PC-9 (cell line): Measurements from ENCODE around the gene INO80E. TPM values are rescaled to one million over a fixed set of nuclear protein-coding genes. Genes with fewer than 3 reads are reported as not detected.

Experiments
- BruUV-seq: library from RNA; stranded (reverse); fragments of 400-500 nt; replicated peaks from 2 replicates; lab custom pipeline; 2021; lab: Mats Ljungman, UMichigan
- CTCF ChIA-PET: fragments of 300-600 bp; sonication (Branson Sonifier 250); formaldehyde crosslinking; loops from one replicate; lab custom pipeline; 2022; ENCODE audit warnings: antibody characterized with exemption; lab: Charles Lee
- POLR2A ChIA-PET: fragments of 300-600 bp; sonication (Branson Sonifier 250); formaldehyde crosslinking; loops from one replicate; lab custom pipeline; 2022; ENCODE audit warnings: antibody characterized with exemption; ENCODE audit not compliant: unreplicated experiment; lab: Charles Lee
- DNase-seq, 2 experiments: peaks; one replicate each; pipeline versions ENCODE4 v3.0.0 to v3.0.0-alpha.2; 2015 to 2022; ENCODE audit warnings: mixed read lengths in 1 of 2
- H2AFZ ChIP-seq: fragments of 200-600 bp; sonication (generic); 2 replicates; pipeline ENCODE4 v1.8.1; 2017; ENCODE audit warnings: antibody characterized with exemption
- H3F3A ChIP-seq: fragments of 200-600 bp; sonication (generic); 2 replicates; pipeline ENCODE4 v1.8.1; 2017; ENCODE audit warnings: antibody characterized with exemption, mild to moderate bottlenecking, low read depth; ENCODE audit not compliant: insufficient read depth
- H3K27ac ChIP-seq: fragments of 200-600 bp; sonication (generic); 2 replicates; pipeline ENCODE4 v1.6.1; 2016; ENCODE audit warnings: mixed run types
- H3K27me3 ChIP-seq: fragments of 200-600 bp; sonication (generic); 2 replicates; pipeline ENCODE4 v1.6.1; 2016; ENCODE audit warnings: low read depth, mixed run types; ENCODE audit not compliant: insufficient read depth
- H3K36me3 ChIP-seq: fragments of 200-600 bp; sonication (generic); 2 replicates; pipeline ENCODE4 v1.6.1; 2016; ENCODE audit warnings: low read depth, mixed run types
- H3K4me1 ChIP-seq: fragments of 200-600 bp; sonication (generic); replicated peaks from 2 replicates; pipeline ENCODE4 v1.6.1; 2016; ENCODE audit warnings: mixed run types; ENCODE audit not compliant: insufficient read depth
- H3K4me2 ChIP-seq: fragments of 200-600 bp; sonication (generic); 2 replicates; pipeline ENCODE4 v1.6.1; 2017; ENCODE audit warnings: mixed run types
- H3K4me3 ChIP-seq: fragments of 200-600 bp; sonication (generic); 2 replicates; pipeline ENCODE4 v1.6.1; 2016; ENCODE audit warnings: mixed run types
- H3K79me2 ChIP-seq: fragments of 200-600 bp; sonication (generic); 2 replicates; pipeline ENCODE4 v1.6.1; 2017; ENCODE audit warnings: low read depth, mixed run types
- H3K9me2 ChIP-seq: fragments of 200-600 bp; sonication (generic); 2 replicates; pipeline ENCODE4 v1.8.1; 2017; ENCODE audit warnings: mild to moderate bottlenecking; ENCODE audit not compliant: insufficient read depth
- H3K9me3 ChIP-seq: fragments of 200-600 bp; sonication (generic); 2 replicates; pipeline ENCODE4 v1.8.1; 2016; ENCODE audit warnings: low read depth; ENCODE audit not compliant: insufficient read depth
- H4K20me1 ChIP-seq: fragments of 200-600 bp; sonication (generic); 2 replicates; pipeline ENCODE4 v1.8.1; 2017; ENCODE audit not compliant: insufficient read depth
- EZH2 ChIP-seq: fragments of 200-600 bp; sonication (generic); IDR thresholded peaks from 2 replicates; pipeline ENCODE4 v1.8.0; 2017; ENCODE audit warnings: antibody characterized with exemption, low read depth
- intact Hi-C: fragments of 100-400 bp; cut with micrococcal nuclease; formaldehyde crosslinking; loops from one replicate; pipeline ENCODE4 v1.10.0; 2022; ENCODE audit not compliant: unreplicated experiment
- total RNA-seq: library from RNA; stranded (reverse); gene quantifications from 2 replicates; pipeline ENCODE4 v1.2.3, GENCODE V29; 2021
- TF ChIP-seq, protein P1 (sequence below): fragments of 200-600 bp; sonication (generic); conservative IDR thresholded peaks from 2 replicates; pipeline ENCODE4 v1.6.1; 2017; ENCODE audit warnings: mixed run types, antibody characterized with exemption, mild to moderate bottlenecking, moderate library complexity

Gene INO80E
- total RNA-seq, 1 experiment from 2014 or later = 102 TPM

DNA sequence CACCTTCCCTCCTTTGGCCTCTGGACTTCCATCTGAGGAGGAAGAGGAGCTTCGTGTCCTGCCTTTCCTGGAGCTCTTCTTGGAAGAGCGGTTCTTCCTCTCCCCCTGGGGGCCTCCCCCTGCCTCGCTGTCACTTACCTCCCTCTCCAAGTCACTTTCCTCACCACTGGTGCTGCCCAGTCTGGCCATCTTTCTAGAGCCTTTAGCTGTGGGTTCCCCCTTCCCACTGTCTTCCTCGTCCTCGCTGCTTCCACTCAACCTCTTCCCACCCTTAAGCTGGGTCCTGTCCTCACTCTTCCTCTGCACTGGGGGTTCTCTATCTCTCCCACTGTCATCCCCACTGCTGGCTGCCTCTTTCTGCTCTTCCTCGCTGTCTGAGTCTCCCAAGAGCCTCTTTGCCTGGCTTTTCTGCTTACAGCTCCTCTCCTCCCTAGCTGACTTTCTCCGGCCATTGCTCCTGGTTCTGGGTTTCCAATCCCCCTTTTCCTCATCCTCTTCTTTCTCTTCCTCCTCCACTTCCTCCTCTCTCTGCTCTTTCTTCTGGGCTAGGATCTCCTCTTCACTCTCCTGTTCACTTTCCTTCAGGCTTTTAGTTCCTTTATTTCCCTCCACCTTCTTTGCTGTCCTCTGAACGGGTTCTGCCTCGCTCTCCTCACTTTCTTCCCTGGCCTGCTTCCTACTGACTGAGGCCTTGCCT lies 2.0 kb upstream of the INO80E start:
- DNase-seq = peak in 1 of 2 experiments; percentile 32
- ChIA-PET POLR2A (no interaction called here), CTCF (interaction anchor here (0.6 to 0.7 kb wide), 2 partner anchors 18 to 274 kb away, joined by 3 to 6 read pairs; no protein-coding TSS in a partner anchor)
- H3K4me2 ChIP-seq = peak overlapping the region; percentile 78
- TF ChIP-seq, protein P1, sequence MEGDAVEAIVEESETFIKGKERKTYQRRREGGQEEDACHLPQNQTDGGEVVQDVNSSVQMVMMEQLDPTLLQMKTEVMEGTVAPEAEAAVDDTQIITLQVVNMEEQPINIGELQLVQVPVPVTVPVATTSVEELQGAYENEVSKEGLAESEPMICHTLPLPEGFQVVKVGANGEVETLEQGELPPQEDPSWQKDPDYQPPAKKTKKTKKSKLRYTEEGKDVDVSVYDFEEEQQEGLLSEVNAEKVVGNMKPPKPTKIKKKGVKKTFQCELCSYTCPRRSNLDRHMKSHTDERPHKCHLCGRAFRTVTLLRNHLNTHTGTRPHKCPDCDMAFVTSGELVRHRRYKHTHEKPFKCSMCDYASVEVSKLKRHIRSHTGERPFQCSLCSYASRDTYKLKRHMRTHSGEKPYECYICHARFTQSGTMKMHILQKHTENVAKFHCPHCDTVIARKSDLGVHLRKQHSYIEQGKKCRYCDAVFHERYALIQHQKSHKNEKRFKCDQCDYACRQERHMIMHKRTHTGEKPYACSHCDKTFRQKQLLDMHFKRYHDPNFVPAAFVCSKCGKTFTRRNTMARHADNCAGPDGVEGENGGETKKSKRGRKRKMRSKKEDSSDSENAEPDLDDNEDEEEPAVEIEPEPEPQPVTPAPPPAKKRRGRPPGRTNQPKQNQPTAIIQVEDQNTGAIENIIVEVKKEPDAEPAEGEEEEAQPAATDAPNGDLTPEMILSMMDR = no peak
- no peak for TF ChIP-seq EZH2
- H3K9me3 ChIP-seq = no peaks in the 10 kb centered on the region
- intact Hi-C loops = loop anchor here (1.0 to 2.0 kb wide), 2 partner anchors 32 to 183 kb away; partner anchors contain the start of gene TMEM219
- H3K4me3 ChIP-seq = peak overlapping the region; percentile 72; the same call in 1 of the 2 replicates
- H3K4me1 ChIP-seq = peaks cover 25% of the 10 kb centered on the region
- H3K79me2 ChIP-seq = peaks cover 11% of the 10 kb centered on the region
- H4K20me1 ChIP-seq = no peaks in the 10 kb centered on the region
- H3K36me3 ChIP-seq = no peaks in the 10 kb centered on the region
- BruUV-seq = no TSS peak
- no peak overlapping the region for H2AFZ ChIP-seq
- H3F3A ChIP-seq = peaks cover 44% of the 10 kb centered on the region
- H3K9me2 ChIP-seq = no peaks in the 10 kb centered on the region
- H3K27me3 ChIP-seq = no peaks in the 10 kb centered on the region
- peak overlapping the region; percentile 74 for H3K27ac ChIP-seq

DNA sequence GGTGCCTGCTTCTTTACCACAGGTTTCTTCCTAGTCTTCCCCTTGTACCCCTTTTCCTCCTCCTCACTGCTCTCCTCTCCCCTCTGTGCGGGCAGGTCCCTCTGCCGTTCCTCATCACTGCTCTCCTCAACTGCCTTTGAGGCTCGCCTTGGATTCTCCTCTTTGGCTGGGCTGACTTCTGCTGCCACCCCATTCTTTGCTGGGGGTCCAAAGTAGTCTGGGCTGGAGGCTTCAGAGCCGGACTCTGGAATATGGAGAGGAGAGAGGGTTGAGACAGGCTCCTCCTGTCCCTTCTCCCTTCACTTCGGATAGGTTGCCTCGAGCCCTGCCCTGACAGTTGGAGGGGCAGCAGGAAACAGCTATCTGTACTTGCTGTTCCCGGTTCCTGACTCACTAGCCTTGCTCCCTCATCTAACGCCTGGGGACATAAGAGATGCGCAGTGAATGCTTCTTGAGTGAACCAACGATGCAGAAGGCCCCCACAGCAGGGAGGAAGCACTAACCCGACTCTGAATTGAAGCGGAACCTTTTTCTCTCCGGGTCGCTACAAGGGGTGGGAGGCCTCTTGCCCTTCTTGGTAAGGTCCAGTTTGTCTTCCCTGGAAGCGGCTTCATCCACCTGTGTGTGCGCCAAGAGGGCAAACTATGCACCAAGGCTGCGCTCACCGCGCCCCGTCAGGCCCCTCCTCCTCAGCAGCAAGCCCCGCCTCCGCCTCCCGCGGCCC lies 1.3 kb upstream of the INO80E start:
- Histone ChIP-seq H3K4me1 (peaks cover 25% of the 10 kb centered on the region), H3K9me2 (no peaks in the 10 kb centered on the region), H3K9me3 (no peaks in the 10 kb centered on the region), H3K36me3 (no peaks in the 10 kb centered on the region), H3K27me3 (no peaks in the 10 kb centered on the region), H3K4me3 (peak overlapping the region; percentile 72), H3K27ac (peak overlapping the region; percentile 74), H3F3A (peaks cover 40% of the 10 kb centered on the region), H2AFZ (peak overlapping the region; percentile 97), H3K4me2 (peak overlapping the region; percentile 78), H4K20me1 (no peaks in the 10 kb centered on the region), H3K79me2 (peaks cover 11% of the 10 kb centered on the region)
- CTCF ChIA-PET = interaction anchor here (1.0 kb wide), 1 partner anchor 21 kb away, joined by 5 read pairs; the partner anchor contains the start of gene TAOK2
- POLR2A ChIA-PET = interaction anchor here (0.7 kb wide), 1 partner anchor 33 kb away, joined by 4 read pairs; the partner anchor contains the start of gene TMEM219
- no TSS peak for BruUV-seq
- intact Hi-C loops = loop anchor here (1.0 to 5.0 kb wide), 3 partner anchors 32 to 184 kb away; partner anchors contain the start of genes KCTD13 and TMEM219
- peak; percentile 81 to 89 for DNase-seq
- no peak for TF ChIP-seq EZH2
- TF ChIP-seq, protein P1 = no peak

DNA sequence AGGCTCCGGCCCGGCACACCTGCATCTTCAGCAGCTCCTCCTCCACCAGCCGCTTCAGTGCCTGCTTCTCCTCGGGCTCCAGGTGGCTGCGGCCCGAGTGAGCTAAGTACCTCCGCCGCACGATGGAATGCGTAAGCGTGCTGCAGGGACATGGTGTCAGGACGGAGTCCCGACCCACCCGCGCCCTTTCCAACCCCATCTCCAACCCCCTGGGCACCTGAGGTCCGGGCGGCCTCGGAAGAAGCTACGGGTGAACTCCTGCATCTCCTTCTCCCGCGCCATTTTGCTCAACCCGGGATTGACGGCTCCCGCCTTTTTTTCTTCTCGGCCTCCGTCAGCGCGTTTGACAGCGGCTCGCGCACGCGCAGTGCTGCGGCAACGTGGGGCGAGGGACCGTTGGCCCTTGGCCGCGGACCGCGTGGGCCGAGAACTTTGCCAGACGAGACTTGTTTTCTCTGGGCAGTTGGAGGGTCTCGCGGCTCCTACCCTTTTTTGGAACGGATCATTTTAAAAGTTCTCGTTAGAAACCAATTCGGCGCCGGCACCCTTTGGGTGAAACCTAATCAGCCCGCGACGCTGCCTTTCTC lies 624 bp upstream of the INO80E start, which contains the start of gene HIRIP3:
Gene HIRIP3, minus strand, starts transcription at position 294 of the 587 bp plus-strand sequence. Its CDS starts 12 bp downstream, at position 282.
- TF ChIP-seq EZH2 = no peak
- TF ChIP-seq, protein P1 = no peak
- H2AFZ ChIP-seq = peak within 1 kb of the TSS; percentile 99
- H3K9me2 ChIP-seq = no peaks in the 10 kb centered on the region
- H3K27me3 ChIP-seq = no peaks in the 10 kb centered on the region
- no peaks in the 10 kb centered on the region for H3K36me3 ChIP-seq
- ChIA-PET CTCF (interaction anchor here (1.0 kb wide), 1 partner anchor 22 kb away, joined by 5 read pairs; the partner anchor contains the start of gene TAOK2), POLR2A (interaction anchor here (0.6 to 0.7 kb wide), 3 partner anchors 19 to 33 kb away, joined by 3 to 5 read pairs (median 4); partner anchors contain the start of gene TMEM219)
- TSS peak; percentile 64 for BruUV-seq
- H3K4me3 ChIP-seq = peak within 1 kb of the TSS; percentile 72
- peak; percentile 77 to 87 for DNase-seq
- H3K9me3 ChIP-seq = no peaks in the 10 kb centered on the region
- H3K79me2 ChIP-seq = peaks cover 11% of the 10 kb centered on the region
- H4K20me1 ChIP-seq = no peaks in the 10 kb centered on the region
- intact Hi-C loops = loop anchor here (2.0 to 5.0 kb wide), 2 partner anchors 68 to 185 kb away; partner anchors contain the start of gene KCTD13
- peak within 1 kb of the TSS; percentile 74 for H3K27ac ChIP-seq
- peak within 1 kb of the TSS; percentile 78 for H3K4me2 ChIP-seq
- H3F3A ChIP-seq = peaks cover 36% of the 10 kb centered on the region
- H3K4me1 ChIP-seq = peaks cover 25% of the 10 kb centered on the region
